ENCODE data around the gene SEPTIN7. TPM values are rescaled to one million over a fixed set of nuclear protein-coding genes. Genes with fewer than 3 reads are reported as not detected.

The SEPTIN7 gene
- total and polyA plus RNA-seq, 2 of the 13 experiments (the other 11 are each of a cell fraction or from before 2014, with no cell fraction given) = 103 to 129 TPM

DNA sequence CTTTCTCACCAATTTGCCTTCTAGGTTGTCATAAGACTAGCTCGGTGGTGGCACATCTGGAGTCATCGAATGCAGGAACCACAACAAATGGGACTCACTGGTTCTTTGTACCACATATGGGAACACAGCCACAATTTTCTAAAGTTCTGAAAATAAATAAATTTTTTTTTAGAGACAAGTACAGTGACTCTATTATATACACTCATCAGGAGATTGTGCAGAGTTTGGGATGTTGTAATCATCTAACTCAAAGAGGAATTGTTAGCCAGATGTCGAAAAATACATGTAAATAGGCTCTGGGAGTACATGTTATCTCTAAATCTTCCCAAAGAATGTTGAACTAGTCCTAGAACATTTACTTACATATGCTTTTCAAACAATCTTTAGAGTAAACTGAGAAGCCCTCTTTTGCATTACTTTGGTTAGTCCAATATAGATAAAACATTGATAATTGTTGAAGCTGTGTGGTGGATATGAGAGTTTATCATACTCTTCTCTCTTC lies 19.6 kb upstream of the SEPTIN7 start (continued):
- no peak for TF ChIP-seq SRSF1 (optimal IDR thresholded peaks at IDR 0.05; ENCODE audit: low read depth, low read length)
- TF ChIP-seq, protein P1, sequence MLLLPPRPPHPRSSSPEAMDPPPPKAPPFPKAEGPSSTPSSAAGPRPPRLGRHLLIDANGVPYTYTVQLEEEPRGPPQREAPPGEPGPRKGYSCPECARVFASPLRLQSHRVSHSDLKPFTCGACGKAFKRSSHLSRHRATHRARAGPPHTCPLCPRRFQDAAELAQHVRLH (CRISPR knock-in tag; IDR thresholded peaks at IDR 0.05; ENCODE audit: borderline replicate concordance, low read depth) = no peak
- TF ChIP-seq GFI1 (CRISPR knock-in tag; IDR thresholded peaks at IDR 0.05; ENCODE audit: borderline replicate concordance) = peak; percentile 20; the same call in 1 of the 2 replicates
- TF ChIP-seq ZNF782 (CRISPR knock-in tag; IDR thresholded peaks at IDR 0.05; ENCODE audit: borderline replicate concordance) = no peak
- TF ChIP-seq SNAI1 (CRISPR knock-in tag; IDR thresholded peaks at IDR 0.05; ENCODE audit: borderline replicate concordance) = no peak
- TF ChIP-seq, protein P2, sequence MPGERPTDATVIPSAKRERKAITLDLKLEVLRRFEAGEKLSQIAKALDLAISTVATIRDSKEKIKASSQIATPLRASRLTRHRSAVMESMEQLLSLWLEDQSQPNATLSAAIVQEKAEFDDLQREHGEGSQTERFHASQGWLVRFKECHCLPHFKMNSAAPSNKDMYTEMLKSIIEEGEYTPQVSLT (CRISPR knock-in tag; IDR thresholded peaks at IDR 0.05; ENCODE audit: borderline replicate concordance, low read depth) = no peak
- no peak for TF ChIP-seq ZNF441 (CRISPR knock-in tag; IDR thresholded peaks at IDR 0.05; ENCODE audit: borderline replicate concordance)
- no peak for TF ChIP-seq CREB1 (IDR thresholded peaks at IDR 0.05)
- no peak for TF ChIP-seq CREB1 (CRISPR knock-in tag; IDR thresholded peaks at IDR 0.05)
- TF ChIP-seq KLF13 (CRISPR knock-in tag; IDR thresholded peaks at IDR 0.05) = no peak
- TF ChIP-seq SMARCC2 (IDR thresholded peaks at IDR 0.05) = no peak
- no peak for TF ChIP-seq ZNF652 (CRISPR knock-in tag; IDR thresholded peaks at IDR 0.05; ENCODE audit: borderline replicate concordance, low read depth)
- TF ChIP-seq, protein P3, sequence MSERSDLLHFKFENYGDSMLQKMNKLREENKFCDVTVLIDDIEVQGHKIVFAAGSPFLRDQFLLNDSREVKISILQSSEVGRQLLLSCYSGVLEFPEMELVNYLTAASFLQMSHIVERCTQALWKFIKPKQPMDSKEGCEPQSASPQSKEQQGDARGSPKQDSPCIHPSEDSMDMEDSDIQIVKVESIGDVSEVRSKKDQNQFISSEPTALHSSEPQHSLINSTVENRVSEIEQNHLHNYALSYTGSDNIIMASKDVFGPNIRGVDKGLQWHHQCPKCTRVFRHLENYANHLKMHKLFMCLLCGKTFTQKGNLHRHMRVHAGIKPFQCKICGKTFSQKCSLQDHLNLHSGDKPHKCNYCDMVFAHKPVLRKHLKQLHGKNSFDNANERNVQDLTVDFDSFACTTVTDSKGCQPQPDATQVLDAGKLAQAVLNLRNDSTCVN (CRISPR knock-in tag; IDR thresholded peaks at IDR 0.05; ENCODE audit: borderline replicate concordance) = no peak
- TF ChIP-seq HOXD1 (CRISPR knock-in tag; IDR thresholded peaks at IDR 0.05) = no peak
- no peak for TF ChIP-seq HHEX (CRISPR knock-in tag; IDR thresholded peaks at IDR 0.05)
- no peak for TF ChIP-seq ZNF333 (CRISPR knock-in tag; IDR thresholded peaks at IDR 0.05; ENCODE audit: borderline replicate concordance)
- no peak for TF ChIP-seq RXRB (CRISPR knock-in tag; IDR thresholded peaks at IDR 0.05; ENCODE audit: borderline replicate concordance)
- TF ChIP-seq, protein P4, sequence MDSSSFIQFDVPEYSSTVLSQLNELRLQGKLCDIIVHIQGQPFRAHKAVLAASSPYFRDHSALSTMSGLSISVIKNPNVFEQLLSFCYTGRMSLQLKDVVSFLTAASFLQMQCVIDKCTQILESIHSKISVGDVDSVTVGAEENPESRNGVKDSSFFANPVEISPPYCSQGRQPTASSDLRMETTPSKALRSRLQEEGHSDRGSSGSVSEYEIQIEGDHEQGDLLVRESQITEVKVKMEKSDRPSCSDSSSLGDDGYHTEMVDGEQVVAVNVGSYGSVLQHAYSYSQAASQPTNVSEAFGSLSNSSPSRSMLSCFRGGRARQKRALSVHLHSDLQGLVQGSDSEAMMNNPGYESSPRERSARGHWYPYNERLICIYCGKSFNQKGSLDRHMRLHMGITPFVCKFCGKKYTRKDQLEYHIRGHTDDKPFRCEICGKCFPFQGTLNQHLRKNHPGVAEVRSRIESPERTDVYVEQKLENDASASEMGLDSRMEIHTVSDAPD (CRISPR knock-in tag; IDR thresholded peaks at IDR 0.05) = no peak
- no peak for TF ChIP-seq ZNF326 (CRISPR knock-in tag; IDR thresholded peaks at IDR 0.05; ENCODE audit: borderline replicate concordance)
- no peak for TF ChIP-seq NCOR1 (IDR thresholded peaks at IDR 0.05; ENCODE audit: borderline replicate concordance, low read length)
- no peak for TF ChIP-seq IRX3 (CRISPR knock-in tag; IDR thresholded peaks at IDR 0.05; ENCODE audit: borderline replicate concordance, low read depth)

All from HepG2 (cell line).